Measurements from ENCODE around the gene TAF5L. TPM values are rescaled to one million over a fixed set of nuclear protein-coding genes. Genes with fewer than 3 reads are reported as not detected.
A peak's percentile ranks its signal among the peaks of the same experiment; 100 is the strongest.

TAF5L gene
- total and polyA plus RNA-seq, 10 of the 15 experiments (the other 5 are each of a cell fraction or from before 2014, with no cell fraction given) = 1.1 to 26.2 (median 19.1) TPM

GRCh38 chr1:229625915-229626831 is at the start of gene TAF5L, which contains the start of gene URB2 (continued):
- TF ChIP-seq ATF2 (IDR thresholded peaks at IDR 0.05; ENCODE audit: low read length) (no peak), CTCF (IDR thresholded peaks at IDR 0.05 in 2 of 3, conservative IDR thresholded peaks at IDR 0.05 in 1 of 3; ENCODE audit: control insufficient read depth in 2 of 3, extremely low read depth in 1 of 3, insufficient read depth in 1 of 3, low read depth in 3 of 3, low read length in 3 of 3) (no peak), NR2C1 (IDR thresholded peaks at IDR 0.05) (peak; percentile 44; the same call in 1 of the 2 replicates), BACH1 (IDR thresholded peaks at IDR 0.05; ENCODE audit: borderline replicate concordance) (0 out of 2 replicates have a peak, but pooled peaks have one; percentile 19), LARP7 (IDR thresholded peaks at IDR 0.05) (peak; percentile 92), ZNF24 (IDR thresholded peaks at IDR 0.05) (0 out of 2 replicates have a peak, but pooled peaks have one; percentile 18), ATF7 (IDR thresholded peaks at IDR 0.05; ENCODE audit: low read depth) (no peak), GATAD2B (conservative IDR thresholded peaks at IDR 0.05; ENCODE audit: low read depth) (peak; percentile 74; the same call in 1 of the 2 replicates), BCL11A (IDR thresholded peaks at IDR 0.05; ENCODE audit: low read depth, low read length) (no peak), HSF1 (IDR thresholded peaks at IDR 0.05; ENCODE audit: low read depth, low read length) (no peak), CHD4 (IDR thresholded peaks at IDR 0.05) (no peak), CREB1 (IDR thresholded peaks at IDR 0.05; ENCODE audit: low read depth) (peak; percentile 52; the same call in 1 of the 2 replicates), SPI1 (IDR thresholded peaks at IDR 0.05; ENCODE audit: borderline replicate concordance, insufficient read depth, low read depth, low read length) (no peak), EGR1 (IDR thresholded peaks at IDR 0.05; ENCODE audit: borderline replicate concordance in 1 of 2, low read depth in 2 of 2, low read length in 2 of 2) (peak; percentile 77 to 95; a peak in 2 of 3 replicates), ZNF274 (IDR thresholded peaks at IDR 0.05; ENCODE audit: insufficient read depth, insufficient read length) (no peak), RAD51 (IDR thresholded peaks at IDR 0.05) (no peak), SREBF1 (IDR thresholded peaks at IDR 0.05; ENCODE audit: low read length) (no peak; the same call in 1 of the 2 replicates), HDAC2 (IDR thresholded peaks at IDR 0.05) (peak; percentile 36; the same call in 1 of the 2 replicates), MYC (IDR thresholded peaks at IDR 0.05; ENCODE audit: insufficient read depth, insufficient read length, insufficient replicate concordance, low read length, severe bottlenecking) (peak; percentile 94), EP300 (IDR thresholded peaks at IDR 0.05; ENCODE audit: borderline replicate concordance in 1 of 2, control insufficient read depth in 1 of 2, low read depth in 2 of 2, low read length in 2 of 2) (no peak), NBN (IDR thresholded peaks at IDR 0.05) (no peak)
- TF ChIP-seq, protein P1, sequence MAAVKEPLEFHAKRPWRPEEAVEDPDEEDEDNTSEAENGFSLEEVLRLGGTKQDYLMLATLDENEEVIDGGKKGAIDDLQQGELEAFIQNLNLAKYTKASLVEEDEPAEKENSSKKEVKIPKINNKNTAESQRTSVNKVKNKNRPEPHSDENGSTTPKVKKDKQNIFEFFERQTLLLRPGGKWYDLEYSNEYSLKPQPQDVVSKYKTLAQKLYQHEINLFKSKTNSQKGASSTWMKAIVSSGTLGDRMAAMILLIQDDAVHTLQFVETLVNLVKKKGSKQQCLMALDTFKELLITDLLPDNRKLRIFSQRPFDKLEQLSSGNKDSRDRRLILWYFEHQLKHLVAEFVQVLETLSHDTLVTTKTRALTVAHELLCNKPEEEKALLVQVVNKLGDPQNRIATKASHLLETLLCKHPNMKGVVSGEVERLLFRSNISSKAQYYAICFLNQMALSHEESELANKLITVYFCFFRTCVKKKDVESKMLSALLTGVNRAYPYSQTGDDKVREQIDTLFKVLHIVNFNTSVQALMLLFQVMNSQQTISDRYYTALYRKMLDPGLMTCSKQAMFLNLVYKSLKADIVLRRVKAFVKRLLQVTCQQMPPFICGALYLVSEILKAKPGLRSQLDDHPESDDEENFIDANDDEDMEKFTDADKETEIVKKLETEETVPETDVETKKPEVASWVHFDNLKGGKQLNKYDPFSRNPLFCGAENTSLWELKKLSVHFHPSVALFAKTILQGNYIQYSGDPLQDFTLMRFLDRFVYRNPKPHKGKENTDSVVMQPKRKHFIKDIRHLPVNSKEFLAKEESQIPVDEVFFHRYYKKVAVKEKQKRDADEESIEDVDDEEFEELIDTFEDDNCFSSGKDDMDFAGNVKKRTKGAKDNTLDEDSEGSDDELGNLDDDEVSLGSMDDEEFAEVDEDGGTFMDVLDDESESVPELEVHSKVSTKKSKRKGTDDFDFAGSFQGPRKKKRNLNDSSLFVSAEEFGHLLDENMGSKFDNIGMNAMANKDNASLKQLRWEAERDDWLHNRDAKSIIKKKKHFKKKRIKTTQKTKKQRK (IDR thresholded peaks at IDR 0.05; ENCODE audit: low read depth, low read length) = no peak

Measured in GM12878 (cell line).